GM13976 (cell line): ENCODE measurements around the gene TBC1D20.
"Not testable (repeated sequence)": the region's sequence is repeated elsewhere in the genome, so short reads cannot be mapped to it uniquely, and the experiment has no call there.

Experiments used
- DNase-seq: peaks from one replicate; pipeline ENCODE4 v3.0.0; 2012; ENCODE audit warnings: low spot score
- in situ Hi-C: fragments of 300-500 bp; cut with MboI; formaldehyde crosslinking; loops from one replicate; pipeline ENCODE4 v1.12.0; 2022; ENCODE audit warnings: low sequenced_read_pairs, mixed read lengths, inconsistent platforms; ENCODE audit not compliant: unreplicated experiment
- TF ChIP-seq, protein P1 (sequence below): IDR thresholded peaks from 2 replicates; pipeline ENCODE4 v1.5.1; 2012; ENCODE audit warnings: borderline replicate concordance, mild to moderate bottlenecking; ENCODE audit not compliant: insufficient read depth; ENCODE audit errors: extremely low read depth, missing control alignments, control extremely low read depth

Gene TBC1D20

DNA sequence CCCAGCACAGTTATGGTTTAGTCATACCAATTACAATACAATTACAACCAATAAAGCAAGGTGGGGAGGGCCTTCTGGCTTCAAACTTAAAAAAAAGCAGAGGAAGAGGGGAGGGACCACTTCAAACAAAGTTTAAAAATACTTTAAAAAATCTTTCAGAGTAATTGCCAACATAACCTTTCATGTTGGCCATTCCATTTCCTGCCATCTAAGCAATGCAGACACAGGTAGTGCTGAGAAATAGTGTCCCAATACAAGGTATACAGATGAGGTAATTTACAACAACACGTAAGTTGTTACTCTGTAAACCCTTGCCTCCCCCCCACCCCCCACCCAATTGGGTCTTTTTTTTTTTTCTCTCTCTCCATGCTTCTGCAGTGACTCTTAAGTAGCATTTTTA lies 18.8 kb upstream of the TBC1D20 start:
- TF ChIP-seq, protein P1, sequence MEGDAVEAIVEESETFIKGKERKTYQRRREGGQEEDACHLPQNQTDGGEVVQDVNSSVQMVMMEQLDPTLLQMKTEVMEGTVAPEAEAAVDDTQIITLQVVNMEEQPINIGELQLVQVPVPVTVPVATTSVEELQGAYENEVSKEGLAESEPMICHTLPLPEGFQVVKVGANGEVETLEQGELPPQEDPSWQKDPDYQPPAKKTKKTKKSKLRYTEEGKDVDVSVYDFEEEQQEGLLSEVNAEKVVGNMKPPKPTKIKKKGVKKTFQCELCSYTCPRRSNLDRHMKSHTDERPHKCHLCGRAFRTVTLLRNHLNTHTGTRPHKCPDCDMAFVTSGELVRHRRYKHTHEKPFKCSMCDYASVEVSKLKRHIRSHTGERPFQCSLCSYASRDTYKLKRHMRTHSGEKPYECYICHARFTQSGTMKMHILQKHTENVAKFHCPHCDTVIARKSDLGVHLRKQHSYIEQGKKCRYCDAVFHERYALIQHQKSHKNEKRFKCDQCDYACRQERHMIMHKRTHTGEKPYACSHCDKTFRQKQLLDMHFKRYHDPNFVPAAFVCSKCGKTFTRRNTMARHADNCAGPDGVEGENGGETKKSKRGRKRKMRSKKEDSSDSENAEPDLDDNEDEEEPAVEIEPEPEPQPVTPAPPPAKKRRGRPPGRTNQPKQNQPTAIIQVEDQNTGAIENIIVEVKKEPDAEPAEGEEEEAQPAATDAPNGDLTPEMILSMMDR: no peak
- in situ Hi-C loops: loop anchor here (5.0 kb wide), 1 partner anchor 124 kb away; no protein-coding TSS in a partner anchor
- DNase-seq: no peak

DNA sequence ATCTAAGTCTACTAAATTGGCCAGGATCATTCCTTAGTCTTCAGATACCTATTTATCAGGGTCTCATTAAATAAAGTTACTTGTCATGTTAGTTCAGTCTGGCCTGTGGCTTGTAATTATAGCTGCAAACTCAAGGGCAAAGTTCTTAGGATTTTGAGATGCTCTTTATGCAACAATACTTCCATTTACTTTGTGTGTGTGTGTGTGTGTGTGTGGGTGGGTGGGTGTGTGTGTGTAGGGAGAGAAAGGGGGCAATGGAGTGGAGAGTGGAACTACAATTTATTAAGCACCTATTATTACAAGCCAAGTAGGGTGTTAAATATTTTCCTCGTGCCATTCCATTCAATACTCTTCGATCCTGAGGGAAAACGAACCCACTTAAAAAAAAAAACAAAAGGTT lies 17.7 kb upstream of the TBC1D20 start:
- TF ChIP-seq, protein P1: no peak
- no peak for DNase-seq
- in situ Hi-C loops: loop anchor here (5.0 kb wide), 1 partner anchor 123 kb away; no protein-coding TSS in a partner anchor

DNA sequence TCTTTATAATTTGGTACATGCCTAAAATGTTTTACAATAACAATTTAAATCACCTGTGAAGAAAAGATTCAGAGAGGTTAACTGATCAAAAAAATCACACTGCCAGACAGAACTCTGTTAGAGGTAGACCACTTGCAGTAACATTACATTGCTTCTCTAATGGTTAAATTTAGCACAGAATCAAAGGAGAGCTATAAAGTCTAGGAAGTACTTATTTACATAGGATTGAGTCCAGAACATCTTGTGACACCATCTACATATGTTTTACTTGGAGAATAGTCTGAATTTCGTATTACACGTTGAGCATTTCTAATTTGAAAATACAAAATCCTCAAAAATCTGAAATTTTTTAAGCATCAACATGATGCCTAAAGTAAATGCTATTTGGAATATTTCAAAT lies 17.2 kb upstream of the TBC1D20 start:
- DNase-seq: no peak
- in situ Hi-C loops: no loop called here
- TF ChIP-seq, protein P1: no peak

DNA sequence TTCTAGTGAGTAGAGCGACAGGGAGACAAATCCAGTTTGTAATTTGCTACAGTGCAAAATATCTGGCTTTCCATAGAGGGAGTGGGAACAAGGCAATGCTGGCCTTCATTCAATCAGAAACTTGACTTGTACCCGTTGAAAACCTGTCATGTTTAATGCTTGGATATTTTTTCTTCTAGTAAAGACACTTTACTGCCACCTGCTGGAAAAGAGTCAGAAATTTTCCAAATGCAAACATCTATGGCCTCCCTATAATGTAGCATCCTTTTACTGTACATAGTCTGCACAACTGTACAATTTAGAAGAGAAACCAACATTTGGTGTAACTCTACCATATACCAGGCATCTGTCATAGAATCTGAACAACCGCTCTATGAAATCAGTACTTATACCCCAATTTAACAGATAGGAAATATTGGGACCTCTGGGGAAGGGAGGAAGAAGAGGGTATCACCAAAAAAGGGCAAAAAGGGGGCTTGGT lies 16.7 kb upstream of the TBC1D20 start:
- peak; percentile 67 for DNase-seq
- TF ChIP-seq, protein P1: peak; percentile 19
- in situ Hi-C loops: no loop called here

DNA sequence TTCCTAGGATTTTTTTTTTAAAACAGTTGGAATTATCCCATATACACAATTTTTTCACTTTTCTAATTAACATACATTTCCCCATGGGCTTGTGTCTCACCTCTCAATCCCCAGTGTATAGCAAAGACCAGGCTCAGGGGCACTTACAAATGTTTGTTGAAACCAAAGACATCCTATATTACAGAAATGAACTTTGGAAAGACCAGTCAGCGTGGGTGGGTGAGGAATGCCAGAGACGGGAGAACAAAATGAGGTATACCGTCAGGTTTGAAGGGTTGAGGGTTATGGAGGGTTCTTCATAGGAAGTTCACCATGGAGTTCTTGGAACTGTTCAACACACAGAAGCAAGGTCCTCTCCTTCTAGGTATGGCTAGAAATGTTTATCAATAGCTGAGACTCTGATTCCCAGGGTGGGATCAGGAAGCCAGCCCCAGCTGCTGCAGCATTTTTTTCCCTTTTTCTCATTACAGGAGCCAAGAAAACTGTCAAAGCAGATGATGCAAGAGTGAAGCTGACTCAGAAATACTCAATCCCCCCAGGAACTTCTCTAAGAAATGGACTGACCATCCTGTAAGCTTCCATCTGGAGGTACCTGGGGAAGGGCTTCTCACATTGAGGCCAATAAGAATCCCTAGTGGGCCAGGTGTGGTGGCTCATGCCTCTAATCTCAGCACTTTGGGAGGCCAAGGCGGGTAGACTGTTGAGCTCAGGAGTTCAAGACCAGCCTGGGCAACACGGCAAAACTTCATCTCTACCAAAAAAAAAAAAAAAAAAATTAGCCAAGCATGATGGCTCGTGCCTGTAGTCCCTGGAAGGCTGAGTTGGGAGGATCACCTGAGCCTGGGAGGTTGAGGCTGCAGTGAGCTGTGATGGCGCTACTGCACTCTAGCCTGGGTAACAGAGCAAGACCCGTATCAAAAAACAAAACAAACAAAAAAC lies 15.9 kb upstream of the TBC1D20 start:
- no peak for DNase-seq
- in situ Hi-C loops: no loop called here
- TF ChIP-seq, protein P1: no peak

DNA sequence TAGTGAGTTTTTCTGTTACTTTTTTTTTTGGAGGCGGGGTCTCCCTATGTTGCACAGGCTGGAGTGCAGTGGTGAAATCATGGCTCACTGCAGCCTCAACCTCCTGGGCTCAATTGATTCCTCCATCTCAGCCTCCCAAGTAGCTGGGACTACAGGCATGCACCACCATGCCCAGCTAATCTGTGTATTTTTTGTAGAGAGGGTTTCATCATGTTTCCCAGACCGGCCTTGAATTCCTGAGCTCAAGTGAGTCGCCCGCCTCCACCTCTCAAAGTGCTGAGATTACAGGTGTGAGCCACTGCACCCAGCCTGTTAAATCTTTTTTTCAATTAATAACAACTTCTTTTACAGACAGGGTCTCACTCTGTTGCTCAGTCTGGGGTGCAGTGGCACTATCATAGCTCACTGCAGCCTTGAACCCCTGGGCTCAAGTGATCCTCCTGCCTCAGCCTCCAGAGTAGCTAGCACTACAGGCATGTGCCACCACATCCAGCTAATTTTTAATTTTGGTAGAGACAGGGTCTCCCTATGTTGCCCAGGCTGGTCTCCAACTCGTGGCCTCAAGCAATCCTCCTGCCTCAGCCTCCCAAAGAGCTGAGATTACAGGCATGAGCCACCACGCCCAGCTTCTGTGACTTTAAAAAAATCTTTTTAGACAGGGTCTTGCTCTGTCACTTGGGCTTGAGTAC lies 14.4 kb upstream of the TBC1D20 start:
- in situ Hi-C loops: not testable (repeated sequence)

More for the DNA sequence above, 14.4 kb upstream of the TBC1D20 start:
- not testable (repeated sequence) for DNase-seq
